Umbilical cord (tissue), 2 donors: ENCODE results near the gene PSMB2. TPM values are rescaled to one million over a fixed set of nuclear protein-coding genes. Genes with fewer than 3 reads are reported as not detected.

Experiments
- DNase-seq: peaks from one replicate; pipeline ENCODE4 v3.0.0-alpha.2; 2015; ENCODE audit warnings: low spot score
- total RNA-seq: library from RNA; depleted of rRNA; stranded (reverse); fragments of >200 nt; gene quantifications from one replicate; pipeline ENCODE4 v1.2.3, GENCODE V29; 2014; ENCODE audit warnings: low replicate concordance; ENCODE audit not compliant: insufficient read depth

PSMB2 gene
- total RNA-seq, 1 donor from 2014 or later: 14.4 TPM

DNA sequence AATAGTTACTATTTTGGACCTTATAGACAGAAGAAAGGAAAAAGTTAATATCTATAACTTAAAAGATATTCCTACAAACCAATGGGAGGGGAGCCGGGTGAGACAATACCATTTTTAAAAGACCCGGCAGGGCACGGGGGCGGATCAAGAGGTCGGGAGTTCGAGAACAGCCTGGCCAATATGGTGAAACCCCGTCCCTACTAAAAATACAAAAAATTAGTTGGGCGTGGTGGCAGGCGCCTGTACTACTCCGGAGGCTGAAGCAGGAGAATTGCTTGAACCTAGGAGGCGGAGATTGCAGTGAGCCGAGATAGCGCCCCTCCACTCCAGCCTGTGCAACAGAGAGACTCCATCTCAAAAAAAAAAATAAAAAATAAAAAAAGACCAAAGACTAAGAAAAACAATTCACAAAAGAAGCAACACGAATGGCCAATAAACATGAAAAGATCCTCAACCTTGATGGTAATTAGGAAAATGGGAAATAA is 1.2 kb upstream of the PSMB2 start:
- no peak for DNase-seq

- no peak for DNase-seq
Measured at GRCh38 chr1:35640380-35641232, 720 bp downstream of the PSMB2 start.

DNA sequence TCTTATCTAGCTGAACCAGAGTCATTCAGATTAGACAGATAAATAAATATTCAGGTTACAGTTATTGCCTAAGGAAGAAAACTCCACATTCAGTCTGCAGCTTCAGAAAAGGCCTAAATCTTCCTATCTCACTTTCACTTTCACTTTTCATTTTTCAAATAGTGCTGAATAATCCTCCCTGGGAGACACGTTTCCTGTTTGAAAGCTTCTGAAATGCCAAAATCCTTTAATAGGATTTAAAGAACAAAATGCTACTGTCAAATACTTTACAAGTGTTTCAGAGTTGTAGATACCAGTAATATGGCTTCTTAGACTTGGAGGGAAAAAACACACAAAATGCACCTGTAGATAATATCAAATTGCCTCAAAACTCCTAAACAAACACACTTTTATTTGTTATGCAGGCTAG is 3.9 kb downstream of the PSMB2 start:
- peak; percentile 18 for DNase-seq

DNA sequence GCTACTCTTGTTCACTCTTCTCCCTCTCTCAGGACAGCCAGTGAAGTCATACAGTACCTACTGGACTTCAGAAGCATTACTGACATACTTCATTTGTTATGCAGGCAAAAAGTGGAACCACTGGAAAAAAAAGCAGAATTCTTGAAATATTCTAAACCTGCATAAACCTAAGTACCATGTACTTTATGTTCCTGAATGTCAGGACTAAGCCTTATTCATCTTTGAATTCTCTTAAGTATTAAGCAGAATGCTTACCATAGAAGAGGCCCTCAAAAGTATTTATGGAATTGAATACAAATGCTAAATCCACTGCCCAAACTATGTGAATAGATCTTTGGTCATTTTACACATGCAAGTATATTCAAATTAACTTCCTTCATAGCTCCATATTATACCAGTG is 7.8 kb downstream of the PSMB2 start:
- no peak for DNase-seq

DNA sequence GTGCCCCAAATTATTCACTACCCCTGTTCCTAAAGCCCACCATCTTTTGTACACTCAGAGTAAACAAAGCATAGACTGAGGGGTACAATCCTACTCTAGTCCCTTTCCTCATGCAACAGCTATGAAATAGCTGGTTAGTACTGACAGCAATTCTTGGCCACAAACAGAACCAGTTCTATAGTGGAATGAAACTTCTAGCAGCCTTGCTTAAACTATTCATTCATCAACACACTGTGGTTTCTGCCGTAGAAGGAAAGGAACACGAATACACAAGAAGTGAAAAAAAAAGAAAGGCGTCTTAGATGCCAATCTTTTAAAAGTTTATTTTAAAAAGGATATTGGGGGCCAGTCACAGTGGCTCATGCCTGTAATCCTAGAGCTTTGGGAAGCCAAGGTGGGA is 9.9 kb downstream of the PSMB2 start:
- no peak for DNase-seq

DNA sequence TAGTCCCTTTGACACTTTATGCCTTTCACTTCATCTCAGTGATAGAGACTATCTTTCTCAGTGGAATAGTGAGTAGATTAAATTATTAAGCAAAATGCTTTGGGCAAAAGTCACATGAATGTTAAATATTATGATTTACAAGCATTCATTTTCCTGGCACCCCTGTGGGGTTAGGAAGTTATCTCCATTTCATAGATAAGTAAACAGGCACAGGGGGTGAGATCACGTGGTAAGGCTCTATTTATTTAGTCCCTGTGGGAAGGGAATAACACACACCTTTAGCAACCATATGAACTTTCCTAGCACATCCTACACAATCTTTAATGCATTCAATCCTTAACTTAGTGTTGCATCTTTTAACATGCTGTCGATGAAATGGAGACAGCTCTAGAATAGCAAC is 12.3 kb downstream of the PSMB2 start:
- no peak for DNase-seq

DNA sequence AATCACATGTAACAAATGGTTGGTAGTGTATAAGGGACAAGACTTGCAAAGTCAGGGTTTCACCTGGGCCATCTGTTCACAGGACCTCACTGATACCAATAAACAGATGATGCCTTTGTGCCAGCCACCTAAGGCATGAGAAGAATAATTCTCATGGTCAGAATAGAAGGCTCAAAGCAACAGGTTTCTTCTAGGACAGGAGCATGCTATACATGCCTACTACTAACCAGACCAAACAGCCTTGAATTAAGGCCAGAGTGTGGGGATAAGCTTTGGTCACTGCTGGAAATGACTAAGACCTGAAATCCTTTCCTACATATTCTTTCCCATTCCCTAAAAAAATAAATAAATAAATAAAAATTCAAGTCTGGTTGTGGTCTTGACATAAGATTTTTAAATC is 17.5 kb downstream of the PSMB2 start:
- no peak for DNase-seq

DNA sequence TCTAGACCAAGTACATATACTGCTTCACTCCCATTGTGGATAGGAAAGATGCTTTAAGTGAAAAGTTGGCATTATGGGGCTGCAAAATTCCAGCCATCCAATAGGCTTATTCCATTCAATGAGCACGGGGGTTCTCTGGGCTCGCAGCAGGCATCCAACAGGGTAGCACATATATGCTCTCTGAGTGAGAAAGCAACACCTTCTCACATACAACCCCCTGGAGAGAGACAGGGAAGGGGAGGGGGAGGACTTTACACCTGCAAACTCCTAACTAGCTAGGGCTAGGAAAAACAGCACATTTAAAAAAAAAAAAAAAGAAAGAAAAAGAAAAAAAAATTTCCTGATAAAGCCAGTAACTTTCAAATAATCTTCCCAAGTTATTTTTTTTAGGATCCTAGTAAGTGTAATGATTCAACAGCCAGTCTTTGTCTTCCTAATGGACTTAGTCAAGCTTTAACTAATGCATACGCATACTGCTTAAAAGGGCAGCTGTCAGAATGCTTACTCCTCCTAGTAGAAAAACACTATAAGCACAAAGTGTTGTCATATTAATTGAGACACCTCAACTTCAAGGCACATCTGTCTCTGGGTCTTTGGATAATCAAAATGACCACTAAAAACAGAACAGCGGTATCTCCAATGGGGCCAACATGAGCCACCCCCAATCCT is 18.7 kb downstream of the PSMB2 start:
- DNase-seq: no peak

DNA sequence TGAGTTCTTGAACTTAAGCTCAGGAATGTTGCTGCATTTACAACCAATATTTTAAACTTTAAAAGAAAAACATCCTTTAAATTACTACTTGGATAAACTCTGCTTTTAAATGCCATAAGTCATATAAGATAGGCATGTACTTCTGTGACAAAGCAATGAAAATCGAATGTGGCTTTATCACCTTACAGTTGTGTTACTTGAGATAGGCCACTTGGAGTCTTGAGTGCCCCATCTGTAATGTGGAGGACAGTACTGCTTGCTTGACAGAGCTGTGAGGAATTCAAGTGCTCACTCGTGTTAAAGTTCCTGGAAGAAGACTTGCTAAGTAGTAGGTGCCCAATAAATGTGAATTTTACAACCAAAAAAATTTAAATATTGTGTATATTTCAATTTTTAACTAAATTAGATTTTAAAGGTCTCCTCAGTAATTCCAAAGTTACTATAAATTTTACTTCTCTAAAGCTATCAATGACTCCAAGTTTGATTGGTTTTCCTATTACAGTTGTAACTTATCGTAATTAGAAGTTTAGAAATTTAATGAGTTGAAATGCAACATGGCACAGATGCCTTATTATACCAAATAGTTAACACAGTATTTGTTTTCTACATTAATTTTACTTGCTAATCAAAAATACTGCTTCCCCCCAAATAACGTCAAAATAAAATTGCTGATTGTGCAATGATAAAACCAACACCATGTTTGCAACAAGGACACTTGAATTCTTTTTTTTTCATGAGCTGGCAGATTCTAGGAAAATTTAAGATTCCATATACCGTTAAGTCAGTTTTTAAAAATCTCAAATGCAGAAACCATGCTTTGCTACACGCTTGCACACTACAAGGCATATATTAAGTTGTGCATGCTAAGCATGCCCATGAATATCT is 21.8 kb downstream of the PSMB2 start:
- no peak for DNase-seq

DNA sequence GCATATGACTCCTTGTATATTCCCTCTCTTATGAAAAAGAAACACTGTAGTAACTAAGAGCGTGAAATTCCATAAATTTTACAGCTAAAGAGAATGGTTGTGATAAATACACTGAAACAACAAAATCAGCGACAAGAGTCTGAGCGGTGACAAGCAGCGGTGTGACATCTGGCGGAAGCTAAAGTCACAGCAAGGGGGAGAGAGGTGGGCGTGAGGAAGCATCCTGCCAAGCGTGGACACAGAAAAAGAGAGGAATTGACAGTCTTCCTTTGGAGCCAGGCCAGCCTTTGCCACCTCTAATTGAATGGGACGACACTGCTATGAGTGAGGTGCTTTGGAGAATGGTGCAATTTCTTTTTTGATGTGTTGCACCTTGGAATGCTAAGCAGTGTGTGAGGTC is 25.9 kb downstream of the PSMB2 start:
- no peak for DNase-seq

DNA sequence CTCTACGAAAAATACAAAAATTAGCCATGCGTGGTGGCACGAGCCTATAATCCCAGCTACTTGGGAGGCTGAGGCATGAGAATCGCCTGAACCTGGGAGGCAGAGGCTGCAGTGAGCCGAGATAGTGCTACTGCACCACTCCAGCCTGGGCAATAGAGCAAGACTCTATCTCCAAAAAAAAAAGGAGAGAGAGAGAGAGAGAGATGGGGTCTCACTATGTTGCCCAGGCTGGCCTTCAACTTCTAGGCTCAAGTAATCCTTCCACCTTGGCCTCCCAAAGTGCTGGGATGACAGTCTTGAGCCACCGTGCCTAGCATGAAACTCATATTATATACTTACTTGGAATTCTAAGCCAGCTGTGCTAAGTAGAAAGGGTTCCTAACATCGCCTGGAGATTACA is 29.7 kb downstream of the PSMB2 start:
- DNase-seq: no peak

DNA sequence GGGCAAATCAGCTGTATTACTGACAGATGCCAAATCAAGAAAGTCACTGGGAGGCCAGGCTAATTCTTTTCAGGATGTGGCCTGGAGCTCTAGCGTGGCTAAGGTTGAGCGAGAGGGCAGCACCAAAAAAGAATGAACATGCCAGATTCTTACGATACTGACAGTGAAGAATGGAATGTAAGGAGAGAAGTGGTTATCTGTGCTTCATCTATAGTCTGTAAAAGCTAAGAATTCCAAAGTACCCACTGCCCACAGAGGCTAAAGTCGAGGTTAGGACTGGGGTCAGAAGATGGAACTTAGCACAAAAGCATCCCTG is 35.5 kb downstream of the PSMB2 start:
- no peak for DNase-seq

GRCh38 chr1:35605071-35605866 is 36.1 kb downstream of the PSMB2 start:
- no peak for DNase-seq

DNA sequence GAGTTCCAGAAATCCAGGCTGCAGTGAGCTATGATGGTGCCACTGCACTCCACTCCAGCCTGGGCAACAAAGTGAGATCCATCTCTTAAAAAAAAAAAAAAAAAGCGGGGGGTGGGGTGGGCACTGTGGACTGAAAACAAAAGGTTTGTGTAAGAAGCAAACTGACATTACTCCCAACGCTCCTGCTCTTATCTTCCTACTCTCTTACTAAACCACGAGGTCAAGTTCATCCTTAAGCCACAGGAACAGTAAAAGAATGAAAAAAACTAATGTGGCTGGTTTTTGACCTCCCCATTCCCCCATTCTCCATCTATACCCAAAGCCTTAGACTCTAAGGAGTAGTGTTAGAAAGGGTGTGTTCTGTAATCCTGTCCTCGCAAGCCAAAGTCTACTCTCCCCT is 37.4 kb downstream of the PSMB2 start:
- DNase-seq: no peak

DNA sequence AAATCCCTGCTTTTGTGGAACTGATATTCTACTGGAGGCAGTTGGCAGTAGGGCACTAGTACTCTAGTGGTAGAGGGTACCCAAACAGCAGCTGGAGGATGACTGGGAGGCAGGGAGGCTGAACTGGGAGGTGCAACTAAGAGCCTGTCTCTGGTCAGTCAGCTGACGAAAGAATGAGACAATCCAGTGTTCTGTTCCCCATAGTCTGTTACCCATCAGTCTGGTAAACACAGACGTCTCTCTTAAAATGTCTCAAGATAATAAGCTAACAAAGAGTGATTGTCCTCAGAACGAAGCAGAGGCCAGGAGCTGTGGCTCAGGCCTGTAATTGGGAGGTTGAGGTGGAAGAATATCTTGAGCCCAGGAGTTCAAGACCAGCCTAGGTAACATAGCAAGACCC is 37.9 kb downstream of the PSMB2 start:
- no peak for DNase-seq

DNA sequence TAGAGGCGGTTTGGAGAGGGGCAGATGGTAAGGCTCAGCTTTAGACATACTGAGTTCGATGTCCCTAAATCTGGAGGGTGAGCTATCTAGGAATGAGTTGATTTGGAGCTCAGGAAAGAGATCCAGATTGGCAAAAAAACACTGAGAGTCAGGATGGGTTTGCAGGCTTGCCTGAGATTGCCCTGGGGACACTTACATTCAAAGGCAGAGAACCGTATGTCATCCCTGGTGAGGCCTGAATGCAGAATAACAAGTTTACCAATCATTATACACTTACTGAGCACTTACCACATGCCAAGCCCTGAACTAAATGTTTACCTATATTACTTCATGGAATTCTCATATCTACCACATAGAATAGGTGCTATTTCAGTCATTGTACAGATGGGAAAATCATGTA is 40.7 kb downstream of the PSMB2 start:
- DNase-seq: no peak

DNA sequence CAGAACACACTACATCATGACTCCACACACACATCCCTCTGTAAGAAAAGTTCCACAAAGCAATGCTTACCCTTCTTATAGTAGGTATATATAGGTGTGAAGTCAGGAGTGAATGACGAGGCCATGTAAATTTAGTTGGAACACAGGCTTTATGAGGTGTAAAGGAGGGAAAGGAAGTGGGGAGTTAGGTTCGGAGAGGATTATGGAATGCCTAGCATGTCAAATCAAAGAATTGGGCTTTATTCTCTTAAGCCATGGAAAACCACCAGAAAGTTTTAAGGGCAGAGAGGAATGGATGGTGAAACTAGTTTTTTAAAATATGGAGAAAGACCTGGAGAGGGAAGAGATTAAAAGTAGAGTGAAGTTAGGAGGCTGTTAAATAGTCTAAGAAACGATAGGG is 41.9 kb downstream of the PSMB2 start:
- no peak for DNase-seq

GRCh38 chr1:35598895-35599294 is 42.4 kb downstream of the PSMB2 start:
- DNase-seq: no peak

GRCh38 chr1:35597870-35598269 is 43.5 kb downstream of the PSMB2 start:
- no peak for DNase-seq

- no peak for DNase-seq
Measured at GRCh38 chr1:35595684-35596083, 45.6 kb downstream of the PSMB2 start.

- DNase-seq: no peak
Measured at GRCh38 chr1:35594005-35594760, 47.1 kb downstream of the PSMB2 start.
